Stimulated activated naive CD8-positive, alpha-beta T cell treated with anti-CD3 and anti-CD28 coated beads, Interleukin-15, amount 100 ng/mL, for 72 hours (primary cell): ENCODE measurements around the gene ZNF740.

Experiments used
- ATAC-seq: fragments of 150-1000 bp; cut with Tn5 transposase; 2 replicates; pipeline ENCODE4 v1.10.0; 2021; ENCODE audit warnings: mild to moderate bottlenecking, moderate library complexity
- DNase-seq, 2 donors: peaks; one replicate each; pipeline ENCODE4 v3.0.0; 2021 to 2022
- H3K27ac Mint-ChIP-seq, 2 donors: one replicate each; pipeline ENCODE4 v1.8.0; 2022; ENCODE audit warnings: mild to moderate bottlenecking in 2 of 2, mixed read lengths in 2 of 2, moderate library complexity in 2 of 2
- H3K27me3 Mint-ChIP-seq: one replicate; pipeline ENCODE4 v1.8.0; 2022; ENCODE audit warnings: mixed read lengths
- H3K4me1 Mint-ChIP-seq: one replicate; pipeline ENCODE4 v1.8.0; 2022; ENCODE audit warnings: mild to moderate bottlenecking, mixed read lengths
- H3K4me3 Mint-ChIP-seq, 2 donors: one replicate each; pipeline ENCODE4 v1.8.0; 2022; ENCODE audit warnings: mild to moderate bottlenecking in 2 of 2, mixed read lengths in 2 of 2, moderate library complexity in 1 of 2
- H3K9me3 Mint-ChIP-seq, 2 donors: one replicate each; pipeline ENCODE4 v1.8.0; 2022; ENCODE audit warnings: mixed read lengths in 2 of 2

Gene ZNF740

DNA sequence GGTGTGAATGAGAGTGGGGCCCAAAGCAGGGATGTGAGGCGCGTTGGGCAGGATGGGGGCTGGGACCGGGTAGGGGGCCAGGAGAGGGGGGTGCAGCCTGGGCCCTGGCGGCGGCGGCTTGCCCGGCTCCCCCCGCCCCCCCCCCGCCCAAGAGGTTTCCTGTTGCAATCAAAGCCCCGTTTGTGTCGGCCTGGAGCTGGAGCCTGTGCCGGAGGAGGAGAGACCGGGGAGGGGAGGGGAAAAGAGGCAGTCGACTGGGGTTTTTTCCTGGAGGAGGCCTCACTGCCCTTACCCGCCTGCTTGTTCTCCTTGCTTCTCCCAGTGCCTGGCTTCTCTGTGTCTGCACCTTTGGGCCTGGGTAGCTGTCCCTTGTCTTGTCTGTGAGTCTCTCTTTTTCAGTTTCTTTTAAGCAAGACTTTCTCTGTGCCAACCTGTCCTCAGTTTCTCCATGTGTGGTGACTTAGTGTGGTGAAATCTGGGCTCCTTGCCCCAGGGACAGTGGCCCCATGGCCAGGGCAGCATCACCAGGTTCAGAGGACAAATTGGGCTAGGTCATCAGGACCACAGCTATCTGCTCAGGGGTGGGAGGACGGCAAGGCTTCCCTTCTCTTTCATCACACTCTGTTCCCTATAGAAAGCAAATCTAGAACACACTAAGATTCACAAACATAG is 43.0 kb downstream of the ZNF740 start:
- DNase-seq (no peak), ATAC-seq (no peak)
- peaks cover 77% of the 10 kb centered on the region for H3K4me1 Mint-ChIP-seq
- H3K9me3 Mint-ChIP-seq: no peaks in the 10 kb centered on the region
- H3K27ac Mint-ChIP-seq: peak overlapping the region; percentile 86 to 93
- peak overlapping the region; percentile 80 to 89 for H3K4me3 Mint-ChIP-seq
- H3K27me3 Mint-ChIP-seq: no peaks in the 10 kb centered on the region

DNA sequence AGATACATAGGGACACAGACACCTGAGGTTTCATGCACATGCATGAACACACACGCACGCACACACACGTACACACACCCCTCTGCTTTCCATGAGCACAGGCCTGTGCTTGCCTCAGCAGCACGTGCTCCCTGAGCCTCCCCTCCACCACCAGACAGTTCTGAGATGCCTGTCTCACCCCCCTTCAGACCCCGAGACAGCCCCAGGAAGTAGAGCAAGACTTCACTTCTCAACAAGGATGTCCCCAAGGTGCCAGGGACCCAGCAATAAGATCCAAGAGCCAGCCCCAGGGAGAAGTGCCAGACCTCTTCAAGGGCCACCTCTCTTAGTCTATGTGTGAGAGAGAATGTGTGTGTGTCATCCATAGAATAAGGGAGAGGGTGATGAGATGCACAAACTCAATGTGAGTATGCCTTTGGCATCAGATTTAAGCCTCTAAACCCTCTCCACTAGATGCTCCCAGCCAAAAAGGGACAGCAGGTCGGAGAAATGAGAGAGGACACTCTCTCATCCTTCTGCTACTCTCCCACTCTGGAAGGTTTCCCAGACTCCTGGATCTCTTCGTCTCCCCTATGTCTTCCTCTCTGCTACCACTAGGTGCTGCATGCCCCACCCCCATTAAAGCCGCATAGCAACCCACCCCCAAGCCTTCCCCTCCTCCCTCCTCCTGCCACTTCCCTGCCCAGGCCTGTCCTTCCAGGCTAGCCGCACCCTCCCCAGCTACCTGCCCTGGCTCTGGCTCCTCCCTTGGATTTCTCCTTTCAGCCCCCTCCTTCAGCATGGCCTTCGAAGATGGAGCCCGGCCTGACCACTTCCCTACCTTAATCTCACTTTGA is 43.8 kb downstream of the ZNF740 start:
- H3K9me3 Mint-ChIP-seq: no peaks in the 10 kb centered on the region
- DNase-seq: no peak
- H3K27ac Mint-ChIP-seq: peak overlapping the region; percentile 84 to 93
- peaks cover 77% of the 10 kb centered on the region for H3K4me1 Mint-ChIP-seq
- H3K27me3 Mint-ChIP-seq: no peaks in the 10 kb centered on the region
- ATAC-seq: no peak
- H3K4me3 Mint-ChIP-seq: peak overlapping the region; percentile 80 to 89

DNA sequence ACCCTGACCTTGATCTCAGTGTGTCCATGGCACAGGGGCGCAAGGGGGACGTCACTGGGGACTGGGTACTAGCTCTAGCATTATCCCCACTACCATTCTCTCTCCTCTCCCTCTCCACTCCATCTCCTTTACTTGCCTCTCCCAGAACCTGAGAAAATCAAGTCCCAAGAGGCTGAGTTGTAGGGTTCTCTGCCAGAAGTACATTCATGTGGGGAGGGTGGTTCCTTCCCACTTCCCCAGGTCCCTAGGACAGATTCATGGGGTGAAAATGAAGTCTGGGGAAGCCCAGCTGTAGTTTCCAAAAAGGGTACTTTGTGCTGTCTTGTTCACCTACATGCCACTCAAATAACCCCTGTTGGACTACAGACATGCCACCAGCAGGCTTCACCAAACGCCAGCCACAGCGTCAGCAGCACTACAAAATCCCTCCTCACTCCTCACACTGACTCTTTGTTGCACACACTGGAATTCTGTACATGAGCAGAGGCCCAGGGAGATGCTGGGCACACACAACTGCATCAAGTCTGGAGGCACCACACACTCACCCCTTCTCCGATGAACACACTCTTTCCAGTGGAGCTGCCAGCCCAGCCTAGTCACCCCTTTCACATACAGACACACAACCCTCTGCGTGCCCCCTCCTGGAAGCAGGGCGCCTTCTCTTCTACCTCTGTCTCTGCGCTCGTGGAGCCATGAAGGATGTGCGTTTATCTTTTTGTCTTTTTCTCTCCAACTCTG is 44.5 kb downstream of the ZNF740 start:
- ATAC-seq: no peak
- no peak for DNase-seq
- Mint-ChIP-seq H3K9me3 (no peaks in the 10 kb centered on the region), H3K4me3 (peak overlapping the region; percentile 3 to 14), H3K27ac (peak overlapping the region in 1 of 2 donors; percentile 34), H3K27me3 (no peaks in the 10 kb centered on the region), H3K4me1 (peaks cover 81% of the 10 kb centered on the region)

DNA sequence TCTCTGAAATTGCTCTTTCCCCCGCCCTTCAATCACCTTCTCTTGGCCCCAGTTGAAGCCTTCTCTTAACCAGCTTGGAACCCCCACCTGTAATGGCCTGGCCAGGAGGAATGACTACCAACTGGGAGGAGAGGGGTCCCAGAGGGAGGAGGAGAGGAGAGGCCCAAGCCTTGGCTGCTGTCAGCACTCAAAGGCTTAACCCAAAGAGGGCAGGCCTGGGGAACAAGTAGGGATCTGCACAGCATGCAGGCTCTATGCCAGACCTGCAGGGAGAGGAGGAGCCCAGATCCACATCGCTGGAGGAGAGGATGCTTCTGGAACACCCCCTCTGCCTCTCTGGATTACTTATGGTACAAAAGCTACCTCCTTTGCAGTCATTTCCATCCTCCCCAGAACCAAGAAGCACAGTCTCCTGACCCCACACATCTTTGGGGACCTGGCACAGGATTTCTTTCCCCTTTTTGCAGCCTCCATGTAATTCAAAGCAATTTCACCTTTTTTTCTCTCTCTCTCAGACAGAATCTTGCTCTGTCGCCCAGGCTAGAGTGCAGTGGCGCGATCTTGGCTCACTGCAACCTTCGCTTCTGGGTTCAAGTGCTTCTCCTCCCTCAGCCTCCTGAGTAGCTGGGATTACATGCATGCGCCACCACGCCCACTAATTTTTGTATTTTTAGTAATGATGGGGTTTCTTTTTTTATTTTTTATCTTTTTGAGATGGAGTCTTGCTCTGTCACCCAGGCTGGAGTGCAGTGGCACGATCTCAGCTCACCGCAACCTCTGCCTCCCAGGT is 45.3 kb downstream of the ZNF740 start:
- peak overlapping the region in 1 of 2 donors; percentile 5 for H3K4me3 Mint-ChIP-seq
- no peaks in the 10 kb centered on the region for H3K27me3 Mint-ChIP-seq
- H3K4me1 Mint-ChIP-seq: peaks cover 89% of the 10 kb centered on the region
- H3K9me3 Mint-ChIP-seq: no peaks in the 10 kb centered on the region
- DNase-seq (no peak), ATAC-seq (no peak)
- H3K27ac Mint-ChIP-seq: no peak overlapping the region

DNA sequence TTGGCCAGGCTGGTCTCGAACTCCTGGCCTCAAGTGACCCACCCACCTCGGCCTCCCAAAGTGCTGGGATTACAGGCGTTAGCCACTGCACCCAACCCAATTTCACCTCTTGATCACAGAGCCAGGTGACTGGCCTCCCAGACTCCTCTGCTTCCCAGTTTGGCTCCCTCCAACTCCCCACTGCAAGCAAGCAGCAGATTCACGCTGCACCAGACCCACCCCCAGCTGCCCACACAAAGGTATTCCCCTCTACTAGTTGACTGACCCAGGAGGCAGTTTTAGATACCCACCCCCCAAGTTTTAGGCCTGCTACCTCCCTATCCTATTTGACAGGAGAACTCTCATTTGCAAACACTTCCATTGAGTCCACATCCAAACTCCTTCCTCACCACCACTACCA is 46.3 kb downstream of the ZNF740 start:
- ATAC-seq: no peak
- Mint-ChIP-seq H3K9me3 (no peaks in the 10 kb centered on the region), H3K27ac (no peak overlapping the region), H3K4me1 (peaks cover 97% of the 10 kb centered on the region), H3K27me3 (no peaks in the 10 kb centered on the region), H3K4me3 (no peak overlapping the region)
- no peak for DNase-seq

DNA sequence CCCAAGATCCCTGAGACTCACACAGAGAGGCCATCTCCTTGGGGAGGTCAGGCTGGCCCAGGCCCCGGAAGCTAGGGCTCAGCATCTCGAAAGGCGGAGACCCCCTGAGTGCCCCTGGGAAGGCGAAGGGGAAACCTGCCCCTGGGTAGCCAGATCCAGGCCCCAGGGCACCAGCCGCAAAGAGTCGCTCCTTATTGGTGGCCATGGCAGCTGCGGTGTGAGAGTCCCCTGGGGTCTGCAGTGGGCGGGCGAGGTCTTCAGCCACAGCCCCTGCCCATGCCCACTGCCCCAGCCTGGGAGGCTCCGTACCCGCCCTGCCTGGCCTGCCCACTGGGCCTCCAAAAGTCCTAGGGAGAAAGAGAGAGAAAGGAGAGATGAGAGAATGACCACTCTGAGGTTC is 46.8 kb downstream of the ZNF740 start:
- DNase-seq: no peak
- no peaks in the 10 kb centered on the region for H3K9me3 Mint-ChIP-seq
- H3K4me3 Mint-ChIP-seq: no peak overlapping the region
- ATAC-seq: no peak
- H3K4me1 Mint-ChIP-seq: peaks cover 92% of the 10 kb centered on the region
- H3K27me3 Mint-ChIP-seq: no peaks in the 10 kb centered on the region
- no peak overlapping the region for H3K27ac Mint-ChIP-seq

DNA sequence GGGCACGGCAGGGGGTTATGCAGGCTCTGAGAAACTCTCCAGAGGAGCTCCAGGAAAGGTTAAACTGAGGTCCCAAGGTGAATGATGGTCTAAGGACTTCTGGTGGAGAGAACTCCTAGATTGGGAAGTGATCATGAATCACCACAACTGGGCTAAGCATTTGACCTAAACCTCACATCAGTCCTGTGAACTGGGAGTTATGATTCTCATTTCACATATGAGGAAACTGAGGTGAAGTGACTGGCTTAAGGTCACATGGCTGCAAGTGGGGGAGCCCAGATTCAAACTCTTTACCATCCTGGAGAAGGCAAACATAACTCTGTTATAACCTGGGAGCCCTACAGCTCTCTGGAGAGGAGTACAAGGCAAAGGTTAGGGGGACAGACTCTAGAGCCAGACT is 47.3 kb downstream of the ZNF740 start:
- H3K4me1 Mint-ChIP-seq: peaks cover 92% of the 10 kb centered on the region
- DNase-seq (no peak), ATAC-seq (no peak)
- H3K9me3 Mint-ChIP-seq: no peaks in the 10 kb centered on the region
- no peak overlapping the region for H3K4me3 Mint-ChIP-seq
- no peak overlapping the region for H3K27ac Mint-ChIP-seq
- no peaks in the 10 kb centered on the region for H3K27me3 Mint-ChIP-seq

DNA sequence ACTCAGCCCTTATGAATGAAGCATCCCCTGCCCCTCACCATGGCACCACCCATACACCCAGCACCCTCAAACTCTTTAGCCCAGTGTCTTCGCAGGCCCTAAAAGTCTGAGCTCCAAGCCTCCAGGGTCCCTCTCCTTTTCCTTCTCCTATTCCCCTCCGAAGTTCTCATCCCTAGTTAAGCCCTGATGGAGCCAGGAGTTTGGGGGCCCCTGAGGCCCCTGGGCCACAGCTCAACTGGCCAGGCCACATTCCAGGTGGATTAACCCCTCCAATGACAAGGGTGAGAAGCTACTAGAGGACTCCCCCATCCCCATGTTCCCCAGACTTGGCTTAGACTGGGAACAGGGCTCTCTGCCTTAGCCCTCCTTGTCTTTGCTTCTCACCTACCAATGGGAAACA is 48.9 kb downstream of the ZNF740 start:
- Mint-ChIP-seq H3K9me3 (no peaks in the 10 kb centered on the region), H3K27me3 (no peaks in the 10 kb centered on the region), H3K4me3 (peak overlapping the region in 1 of 2 donors; percentile 26), H3K4me1 (peaks cover 92% of the 10 kb centered on the region), H3K27ac (no peak overlapping the region)
- ATAC-seq (no peak), DNase-seq (no peak)

DNA sequence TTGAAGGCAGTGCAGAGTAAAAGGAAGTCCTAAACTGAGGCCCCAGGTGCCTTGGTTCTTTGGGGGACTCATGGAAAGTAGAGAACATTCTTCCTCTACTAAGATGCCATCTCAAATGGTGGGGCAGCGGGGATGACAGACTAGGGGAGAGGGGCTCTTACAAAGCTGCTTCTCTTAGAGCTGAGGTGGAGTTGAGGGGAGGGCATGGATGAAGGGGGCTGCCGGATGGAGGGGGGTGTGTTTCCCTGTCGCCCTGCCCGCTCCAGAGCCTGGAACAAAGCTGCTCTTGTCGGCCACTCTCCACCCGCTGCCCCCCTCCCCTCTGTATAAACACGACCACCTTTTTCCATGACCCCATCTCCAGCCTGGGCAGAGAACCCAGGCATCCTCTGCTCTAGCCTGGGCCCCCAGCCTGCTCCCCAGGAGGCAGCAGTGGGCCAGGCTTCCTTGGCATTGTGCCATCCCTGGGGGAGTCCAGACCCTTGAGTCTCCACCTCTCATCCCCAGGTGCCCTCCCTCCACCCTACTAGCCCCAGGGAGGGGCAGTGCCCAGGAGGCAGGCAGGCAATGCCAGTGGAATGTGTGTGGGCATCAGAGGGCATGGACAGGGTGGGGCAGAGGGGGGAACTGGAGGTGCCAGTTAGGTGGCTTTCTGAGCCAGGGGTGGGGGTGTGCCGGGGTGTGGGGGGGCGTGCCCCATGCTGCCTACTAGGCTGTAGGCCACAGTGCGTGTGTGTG is 49.8 kb downstream of the ZNF740 start:
- peak overlapping the region in 1 of 2 donors; percentile 72 for H3K4me3 Mint-ChIP-seq
- peaks cover 91% of the 10 kb centered on the region for H3K4me1 Mint-ChIP-seq

DNA sequence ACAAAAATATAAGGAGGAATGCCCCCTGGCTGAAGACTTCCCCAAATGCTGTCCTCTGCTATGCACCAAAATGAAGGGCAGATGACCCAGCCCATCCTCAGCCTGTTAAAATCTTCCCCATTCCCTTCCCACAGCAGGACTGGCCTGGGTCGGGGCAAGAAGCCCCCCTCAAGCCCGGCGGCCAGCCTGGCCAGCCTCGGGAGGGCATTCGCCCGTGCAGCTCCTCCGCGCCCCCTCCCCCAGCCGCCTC is 51.1 kb downstream of the ZNF740 start:
- Mint-ChIP-seq H3K4me3 (peak overlapping the region; percentile 56 to 72), H3K27ac (peak overlapping the region in 1 of 2 donors; percentile 39), H3K4me1 (peaks cover 94% of the 10 kb centered on the region), H3K9me3 (no peaks in the 10 kb centered on the region), H3K27me3 (no peaks in the 10 kb centered on the region)
- ATAC-seq: no peak
- no peak for DNase-seq

More for the DNA sequence above, 49.8 kb downstream of the ZNF740 start:
- no peaks in the 10 kb centered on the region for H3K9me3 Mint-ChIP-seq
- ATAC-seq (no peak), DNase-seq (no peak)
- peak overlapping the region; percentile 44 to 57 for H3K27ac Mint-ChIP-seq
- H3K27me3 Mint-ChIP-seq: no peaks in the 10 kb centered on the region

DNA sequence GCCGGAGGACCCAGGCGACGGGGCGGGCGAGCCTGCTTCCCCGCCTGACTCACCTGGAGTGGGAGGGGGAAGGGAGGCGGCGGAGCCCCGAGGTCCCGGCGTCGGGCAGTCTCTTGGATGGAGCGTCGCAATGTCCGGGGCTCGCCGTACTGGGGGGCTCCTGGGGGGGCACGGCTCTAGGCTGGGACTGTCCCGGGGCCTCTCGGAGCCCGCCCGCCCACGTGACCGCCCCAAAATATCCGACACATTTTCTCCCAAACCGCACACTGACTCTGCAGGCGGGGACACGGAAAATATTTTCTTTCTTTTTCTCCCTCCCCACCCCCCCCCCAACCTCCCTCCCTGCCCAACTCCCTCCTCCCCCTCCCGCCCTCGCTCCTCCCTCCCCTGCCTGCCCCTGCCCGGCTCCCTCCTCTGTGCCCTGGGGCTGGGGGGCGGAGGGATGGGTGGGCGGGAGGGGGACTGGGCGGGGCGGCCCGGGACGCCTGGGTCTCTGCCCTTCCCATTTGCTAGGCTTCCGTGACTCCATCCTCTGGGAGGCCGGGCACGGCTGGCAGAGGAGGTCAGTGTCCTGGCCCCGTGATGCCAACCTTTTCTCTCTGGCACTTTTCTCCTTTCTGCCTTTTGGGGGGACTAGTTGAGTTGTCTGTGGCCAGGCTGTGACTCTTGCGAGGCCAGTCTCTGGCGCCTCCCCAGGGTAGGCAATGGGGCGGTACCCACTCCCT is 51.6 kb downstream of the ZNF740 start, which contains the start of gene RARG:
Gene RARG (minus strand): TSS at position 289 of the 725 bp plus-strand sequence. CDS start 4,664 bp downstream, outside the sequence.
- Mint-ChIP-seq H3K9me3 (no peaks in the 10 kb centered on the region), H3K4me3 (peak within 1 kb of the TSS; percentile 93), H3K27ac (peak within 1 kb of the TSS; percentile 77), H3K27me3 (no peaks in the 10 kb centered on the region), H3K4me1 (peaks cover 94% of the 10 kb centered on the region)
- DNase-seq (peak; percentile 57 to 66), ATAC-seq (peak; percentile 82)

DNA sequence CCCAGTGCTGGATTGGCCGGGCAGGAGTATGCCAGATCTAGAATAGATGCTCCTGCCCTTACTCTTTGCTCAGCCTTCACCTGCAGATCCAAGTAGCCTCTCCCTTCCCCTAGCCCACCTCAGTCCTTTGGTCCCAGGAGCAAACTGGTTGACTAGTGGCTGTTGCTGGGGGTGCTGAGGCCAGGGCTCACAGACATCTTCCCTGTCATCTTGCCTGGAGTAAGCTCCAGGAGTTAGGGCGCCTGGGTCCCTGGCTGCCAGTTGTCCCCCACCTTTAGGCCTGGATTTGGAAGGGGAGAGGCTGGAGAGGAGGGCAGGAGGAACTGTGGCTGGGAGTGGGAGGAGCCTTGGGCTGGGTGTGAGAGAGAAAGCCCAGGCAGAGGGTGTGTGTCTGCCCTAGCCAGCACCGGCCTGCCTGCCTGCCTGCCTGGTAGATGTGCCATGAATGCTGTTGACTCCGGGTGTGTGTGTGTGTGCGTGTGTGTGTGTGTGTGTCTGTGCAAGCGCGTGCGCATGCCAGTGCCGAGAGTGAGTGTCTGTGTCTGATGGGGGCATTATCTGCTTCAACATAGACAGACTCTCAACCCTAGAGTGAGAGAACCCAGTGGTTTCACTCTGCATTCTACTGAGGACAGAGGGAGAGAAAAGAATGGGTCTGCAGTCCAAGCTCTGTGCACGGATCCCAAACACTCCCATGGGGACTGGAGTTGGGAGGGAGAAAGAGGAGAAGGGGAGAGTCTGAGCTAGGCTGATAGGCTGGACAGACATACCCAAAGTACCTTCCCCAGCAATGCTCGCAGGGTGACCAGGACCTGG is 52.3 kb downstream of the ZNF740 start:
- H3K9me3 Mint-ChIP-seq: no peaks in the 10 kb centered on the region
- DNase-seq (no peak), ATAC-seq (peak; percentile 51)
- peaks cover 86% of the 10 kb centered on the region for H3K4me1 Mint-ChIP-seq
- H3K4me3 Mint-ChIP-seq: peak overlapping the region; percentile 93
- H3K27me3 Mint-ChIP-seq: no peaks in the 10 kb centered on the region
- peak overlapping the region; percentile 77 for H3K27ac Mint-ChIP-seq

DNA sequence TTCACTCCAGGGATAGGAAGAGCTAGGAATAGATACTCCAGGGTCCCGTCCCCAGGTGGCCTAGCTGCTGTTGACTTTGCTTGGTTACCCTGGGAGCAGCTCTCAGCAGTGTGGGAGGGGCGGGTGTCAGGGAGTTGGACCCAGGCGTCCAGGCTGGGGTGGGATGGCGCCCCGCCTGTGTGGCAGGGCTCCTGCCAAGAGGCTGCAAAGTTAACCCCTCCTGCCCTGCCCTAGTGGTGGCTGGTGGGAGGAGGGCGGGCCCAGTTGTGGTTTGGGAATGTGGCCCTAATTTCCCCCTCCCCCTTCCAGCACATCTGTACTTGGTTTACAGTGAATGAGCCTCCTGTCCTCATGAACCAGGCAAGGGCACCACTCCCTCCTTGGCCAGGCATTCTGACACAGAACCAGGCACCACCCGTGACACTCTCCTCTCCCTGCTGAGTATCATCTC is 53.2 kb downstream of the ZNF740 start:
- Mint-ChIP-seq H3K4me1 (peaks cover 78% of the 10 kb centered on the region), H3K27ac (no peak overlapping the region), H3K27me3 (no peaks in the 10 kb centered on the region), H3K9me3 (no peaks in the 10 kb centered on the region), H3K4me3 (peak overlapping the region; percentile 48 to 93)
- ATAC-seq (no peak), DNase-seq (no peak)
